ENCODE measurements around the gene TRIP12.
A peak's percentile ranks its signal among the peaks of the same experiment; 100 is the strongest.
"Not testable (repeated sequence)": the region's sequence is repeated elsewhere in the genome, so short reads cannot be mapped to it uniquely, and the experiment has no call there.

The TRIP12 gene

DNA sequence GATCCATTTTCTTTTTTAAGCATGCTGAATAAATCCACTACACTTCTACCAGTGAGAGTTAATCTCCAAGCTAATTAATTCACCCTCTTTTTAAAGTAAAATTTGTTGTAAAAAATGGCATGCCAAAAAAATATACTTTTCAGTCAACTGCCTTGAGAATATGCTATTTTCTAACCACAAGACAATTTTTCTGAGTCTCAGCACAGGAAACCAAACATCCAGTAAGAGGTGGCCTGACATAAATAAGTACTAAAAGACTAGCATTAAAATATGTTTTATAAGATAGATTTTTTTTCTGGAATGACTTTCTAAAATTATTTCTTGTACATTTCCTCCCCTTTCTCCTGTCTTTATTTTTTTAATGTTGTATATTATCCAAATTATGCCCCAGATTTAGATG lies 3.4 kb upstream of the TRIP12 start:
- Histone ChIP-seq H3K4me3 (ENCODE audit: low read length) (no peak overlapping the region), H3K79me2 (ENCODE audit: low read length) (peaks cover 13% of the 10 kb centered on the region), H4K20me1 (ENCODE audit: insufficient read depth, low read length) (peaks cover under 1% of the 10 kb centered on the region), H3K27me3 (ENCODE audit: low read depth, low read length) (no peaks in the 10 kb centered on the region), H3K9ac (ENCODE audit: low read length) (no peak overlapping the region), H2AFZ (ENCODE audit: low read depth, low read length) (no peak overlapping the region), H3K27ac (ENCODE audit: low read length) (no peak overlapping the region), H3K4me1 (ENCODE audit: low read length) (peaks cover 3% of the 10 kb centered on the region; the same call in 1 of the 2 replicates), H3K4me2 (ENCODE audit: low read length) (no peak overlapping the region), H3K9me3 (ENCODE audit: insufficient read depth, low read length) (no peaks in the 10 kb centered on the region), H3K36me3 (replicated peaks; ENCODE audit: low read depth, low read length) (no peaks in the 10 kb centered on the region)
- TF ChIP-seq, protein P1, sequence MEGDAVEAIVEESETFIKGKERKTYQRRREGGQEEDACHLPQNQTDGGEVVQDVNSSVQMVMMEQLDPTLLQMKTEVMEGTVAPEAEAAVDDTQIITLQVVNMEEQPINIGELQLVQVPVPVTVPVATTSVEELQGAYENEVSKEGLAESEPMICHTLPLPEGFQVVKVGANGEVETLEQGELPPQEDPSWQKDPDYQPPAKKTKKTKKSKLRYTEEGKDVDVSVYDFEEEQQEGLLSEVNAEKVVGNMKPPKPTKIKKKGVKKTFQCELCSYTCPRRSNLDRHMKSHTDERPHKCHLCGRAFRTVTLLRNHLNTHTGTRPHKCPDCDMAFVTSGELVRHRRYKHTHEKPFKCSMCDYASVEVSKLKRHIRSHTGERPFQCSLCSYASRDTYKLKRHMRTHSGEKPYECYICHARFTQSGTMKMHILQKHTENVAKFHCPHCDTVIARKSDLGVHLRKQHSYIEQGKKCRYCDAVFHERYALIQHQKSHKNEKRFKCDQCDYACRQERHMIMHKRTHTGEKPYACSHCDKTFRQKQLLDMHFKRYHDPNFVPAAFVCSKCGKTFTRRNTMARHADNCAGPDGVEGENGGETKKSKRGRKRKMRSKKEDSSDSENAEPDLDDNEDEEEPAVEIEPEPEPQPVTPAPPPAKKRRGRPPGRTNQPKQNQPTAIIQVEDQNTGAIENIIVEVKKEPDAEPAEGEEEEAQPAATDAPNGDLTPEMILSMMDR (IDR thresholded peaks at IDR 0.05; ENCODE audit: low read depth, low read length) = no peak
- TF ChIP-seq EZH2phosphoT487 (IDR thresholded peaks at IDR 0.05; ENCODE audit: low read depth) = no peak

GRCh38 chr2:229924541-229924940 lies 2.7 kb upstream of the TRIP12 start:
- H3K4me2 ChIP-seq (ENCODE audit: low read length); H4K20me1 ChIP-seq (ENCODE audit: insufficient read depth, low read length): not testable (repeated sequence)
- peaks cover 20% of the 10 kb centered on the region for H3K79me2 ChIP-seq (ENCODE audit: low read length)

DNA sequence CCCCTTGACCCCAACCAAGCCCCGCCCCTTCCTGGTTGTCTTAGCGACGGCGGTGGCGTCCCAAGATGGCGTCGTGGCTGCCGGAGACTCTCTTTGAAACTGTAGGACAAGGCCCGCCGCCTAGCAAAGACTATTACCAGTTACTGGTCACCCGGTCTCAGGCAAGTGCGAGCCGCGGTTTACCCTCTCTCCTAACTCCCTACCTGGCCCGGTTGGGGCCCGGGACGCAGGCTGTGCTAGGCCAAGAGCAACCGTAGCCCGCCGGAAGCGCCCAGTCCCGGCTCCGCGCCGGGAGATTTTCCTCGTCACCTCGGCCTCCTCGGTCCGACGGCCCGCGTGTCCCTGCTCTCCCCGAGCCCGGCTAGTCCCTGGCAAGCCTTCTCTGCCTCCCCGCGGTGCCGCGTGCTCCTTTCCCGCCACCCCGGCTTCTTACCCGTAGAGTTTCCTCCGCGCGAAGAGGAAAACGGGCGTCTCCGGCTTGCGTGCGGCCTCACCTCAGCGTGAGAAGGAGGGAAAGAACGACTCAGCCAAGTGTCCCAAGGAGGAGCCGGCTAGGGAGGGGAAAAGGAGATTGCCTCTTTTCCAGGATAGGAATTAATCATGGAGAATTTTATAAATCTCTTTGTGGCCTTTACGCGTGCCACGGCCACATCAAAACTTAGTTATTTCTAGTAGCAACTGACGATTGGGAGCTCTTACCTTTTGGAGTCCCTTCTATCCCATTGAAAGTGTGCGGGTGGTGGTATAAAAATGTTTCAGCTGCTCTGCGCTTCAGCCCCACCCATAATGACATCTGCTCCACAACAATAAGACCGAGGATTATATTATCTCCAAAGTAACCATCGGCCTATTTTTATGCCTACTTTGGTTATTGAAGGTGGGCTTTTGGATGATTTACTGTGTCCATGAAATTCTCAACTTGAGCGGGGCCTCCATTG lies 909 bp upstream of the TRIP12 start, which contains the start of gene FBXO36:
FBXO36 (plus strand) TSS at position 55 of the 938 bp plus-strand sequence; CDS start at position 66, 11 bp downstream.
- H3K27ac ChIP-seq (ENCODE audit: low read length) = peak within 1 kb of the TSS; percentile 88
- TF ChIP-seq, protein P1 (IDR thresholded peaks at IDR 0.05; ENCODE audit: low read depth, low read length) = no peak
- no peak for TF ChIP-seq EZH2phosphoT487 (IDR thresholded peaks at IDR 0.05; ENCODE audit: low read depth)
- H2AFZ ChIP-seq (ENCODE audit: low read depth, low read length) = peak within 1 kb of the TSS; percentile 94
- peak within 1 kb of the TSS; percentile 94 for H3K4me2 ChIP-seq (ENCODE audit: low read length)
- peak within 1 kb of the TSS; percentile 98 for H3K4me3 ChIP-seq (ENCODE audit: low read length)
- H4K20me1 ChIP-seq (ENCODE audit: insufficient read depth, low read length) = peaks cover 17% of the 10 kb centered on the region
- no peaks in the 10 kb centered on the region for H3K9me3 ChIP-seq (ENCODE audit: insufficient read depth, low read length)
- peaks cover 7% of the 10 kb centered on the region for H3K36me3 ChIP-seq (replicated peaks; ENCODE audit: low read depth, low read length)
- H3K4me1 ChIP-seq (ENCODE audit: low read length) = peaks cover 9% of the 10 kb centered on the region; the same call in 1 of the 2 replicates
- H3K9ac ChIP-seq (ENCODE audit: low read length) = peak within 1 kb of the TSS; percentile 98
- peaks cover 38% of the 10 kb centered on the region for H3K79me2 ChIP-seq (ENCODE audit: low read length)
- H3K27me3 ChIP-seq (ENCODE audit: low read depth, low read length) = no peaks in the 10 kb centered on the region

More at GRCh38 chr2:229924541-229924940, 2.7 kb upstream of the TRIP12 start:
- H3K36me3 ChIP-seq (replicated peaks; ENCODE audit: low read depth, low read length); H3K4me3 ChIP-seq (ENCODE audit: low read length); H3K4me1 ChIP-seq (ENCODE audit: low read length); H3K27ac ChIP-seq (ENCODE audit: low read length); H2AFZ ChIP-seq (ENCODE audit: low read depth, low read length); H3K27me3 ChIP-seq (ENCODE audit: low read depth, low read length); H3K9ac ChIP-seq (ENCODE audit: low read length); H3K9me3 ChIP-seq (ENCODE audit: insufficient read depth, low read length): not testable (repeated sequence)

DNA sequence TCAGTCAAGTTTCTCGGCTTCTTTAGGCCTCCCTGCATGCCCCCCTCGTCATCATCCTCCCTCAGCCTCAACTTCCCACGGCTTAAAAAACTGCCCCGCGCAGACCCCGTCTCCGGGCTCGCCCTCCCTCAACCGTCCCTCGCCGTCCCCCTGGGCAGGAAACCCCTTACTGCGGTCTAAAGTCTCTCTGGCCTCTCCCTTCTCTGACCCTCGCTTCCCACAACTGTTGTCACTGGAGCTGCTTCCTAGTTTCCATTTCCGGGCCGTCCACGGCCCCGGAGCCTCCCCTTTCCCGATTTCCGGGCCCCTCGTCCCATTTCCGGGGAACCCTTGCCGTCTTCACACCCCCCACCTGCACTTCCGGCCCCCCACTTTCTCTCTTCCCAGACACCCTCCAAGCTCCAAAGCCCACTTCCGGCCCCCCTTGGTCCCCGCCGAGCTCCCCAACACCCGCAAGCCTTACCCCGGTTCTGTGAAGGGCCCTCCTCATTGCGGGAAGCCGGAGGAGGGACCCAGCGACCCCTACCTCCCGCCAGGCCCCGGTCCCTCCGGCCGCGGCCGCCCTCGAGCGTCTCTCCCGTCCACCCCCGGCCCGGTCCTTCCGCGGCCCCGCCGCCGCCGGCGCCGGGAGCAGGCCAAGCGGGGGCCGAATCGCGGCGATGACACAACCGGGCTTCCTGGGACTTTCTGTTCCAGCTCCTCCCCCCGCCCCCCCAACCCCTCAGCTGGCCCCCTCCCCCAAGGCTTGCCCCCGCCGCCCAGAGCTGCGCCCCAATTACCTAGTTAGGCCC lies 513 bp downstream of the TRIP12 start:
- Histone ChIP-seq H3K9me3 (ENCODE audit: insufficient read depth, low read length) (no peaks in the 10 kb centered on the region), H3K27ac (ENCODE audit: low read length) (peak overlapping the region; percentile 88), H3K27me3 (ENCODE audit: low read depth, low read length) (no peaks in the 10 kb centered on the region), H3K79me2 (ENCODE audit: low read length) (peaks cover 49% of the 10 kb centered on the region), H3K4me2 (ENCODE audit: low read length) (peak overlapping the region; percentile 94), H2AFZ (ENCODE audit: low read depth, low read length) (no peak overlapping the region; the same call in 1 of the 2 replicates), H3K4me1 (ENCODE audit: low read length) (peaks cover 9% of the 10 kb centered on the region; the same call in 1 of the 2 replicates), H3K36me3 (replicated peaks; ENCODE audit: low read depth, low read length) (peaks cover 8% of the 10 kb centered on the region), H3K4me3 (ENCODE audit: low read length) (peak overlapping the region; percentile 98), H3K9ac (ENCODE audit: low read length) (peak overlapping the region; percentile 98), H4K20me1 (ENCODE audit: insufficient read depth, low read length) (peaks cover 21% of the 10 kb centered on the region)
- no peak for TF ChIP-seq EZH2phosphoT487 (IDR thresholded peaks at IDR 0.05; ENCODE audit: low read depth)
- TF ChIP-seq, protein P1 (IDR thresholded peaks at IDR 0.05; ENCODE audit: low read depth, low read length) = no peak

Data from OCI-LY3 (cell line).